NCI-H1436 treated with DMSO at 0.1 percent for 48 hours (cell line): Measurements from ENCODE around the gene SHANK2.
A peak's percentile ranks its signal among the peaks of the same experiment; 100 is the strongest.

Source experiments
- DNase-seq: peaks from one replicate; lab custom pipeline; 2025; lab: John Stamatoyannopoulos, UW

The SHANK2 gene

DNA sequence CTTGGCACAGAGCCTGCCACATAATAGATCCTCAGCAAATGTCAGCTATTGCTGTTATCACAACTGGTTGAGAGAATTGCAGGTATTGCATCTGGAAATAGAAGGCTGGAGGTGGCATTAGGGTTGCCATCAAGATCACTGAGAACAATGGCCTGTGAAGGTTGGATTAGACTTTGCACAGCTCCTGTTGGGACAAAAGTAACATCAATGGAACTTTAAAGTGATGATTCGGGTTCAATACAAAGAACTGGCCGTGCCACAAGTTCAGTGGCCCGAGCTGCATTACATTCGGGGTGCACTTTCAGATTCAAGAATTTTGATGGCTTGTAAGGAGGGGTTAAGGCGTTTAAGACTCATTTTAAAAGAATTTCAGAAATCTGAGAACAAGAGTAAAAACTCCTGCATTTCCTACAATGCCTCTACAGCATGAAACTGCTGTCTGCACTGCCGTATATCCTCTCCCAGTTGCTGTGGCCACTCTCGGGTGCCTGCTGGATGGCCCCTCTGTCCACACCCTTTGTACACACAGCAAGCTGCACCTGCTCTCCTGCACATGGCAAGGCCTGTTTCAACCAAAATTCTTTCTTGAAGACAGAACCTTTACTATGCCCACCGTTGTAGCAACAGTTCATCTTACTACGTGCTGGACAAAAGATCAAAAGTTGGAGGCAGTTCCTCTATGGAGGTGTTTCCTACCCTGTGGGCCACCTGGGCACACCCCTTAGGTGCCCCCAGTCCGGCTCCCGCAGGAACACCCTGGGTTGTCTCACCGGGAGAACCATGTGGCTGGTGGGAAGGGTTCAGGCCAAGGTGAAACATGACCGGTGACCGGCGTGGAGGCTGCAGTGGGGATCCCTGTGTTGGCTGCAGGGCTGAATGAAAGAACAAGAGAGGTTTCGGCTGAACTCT, 17.5 kb upstream of the SHANK2 start:
- no peak for DNase-seq

DNA sequence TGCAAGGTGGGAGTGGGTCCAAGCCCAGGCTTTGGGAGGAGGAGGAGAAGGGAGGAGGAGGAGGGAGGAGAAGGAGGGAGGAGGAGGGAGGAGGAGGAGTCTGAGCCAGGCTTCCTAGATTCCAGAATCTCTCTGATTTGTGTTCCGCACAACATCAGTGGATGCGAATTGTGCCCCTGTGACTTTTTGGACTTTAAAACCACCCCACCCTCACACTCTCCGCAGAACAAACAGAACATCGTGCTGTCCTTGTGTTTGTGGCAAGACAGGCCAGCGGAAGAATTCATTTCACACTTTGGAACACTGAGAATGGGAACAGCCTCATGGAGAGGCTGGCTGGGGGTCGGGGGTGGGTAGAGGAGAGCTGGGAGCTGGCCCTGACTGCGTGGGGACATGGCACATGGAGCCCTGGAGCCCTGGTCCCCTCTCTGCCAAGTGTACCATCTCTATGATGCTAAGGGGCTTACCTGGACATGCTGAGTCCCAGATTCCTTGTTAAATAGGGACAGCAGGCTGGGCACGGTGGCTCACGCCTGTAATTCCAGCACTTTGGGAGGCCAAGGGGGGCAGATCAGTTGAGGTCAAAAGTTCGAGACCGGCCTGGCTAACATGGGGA, 16.4 kb upstream of the SHANK2 start:
- DNase-seq = no peak

DNA sequence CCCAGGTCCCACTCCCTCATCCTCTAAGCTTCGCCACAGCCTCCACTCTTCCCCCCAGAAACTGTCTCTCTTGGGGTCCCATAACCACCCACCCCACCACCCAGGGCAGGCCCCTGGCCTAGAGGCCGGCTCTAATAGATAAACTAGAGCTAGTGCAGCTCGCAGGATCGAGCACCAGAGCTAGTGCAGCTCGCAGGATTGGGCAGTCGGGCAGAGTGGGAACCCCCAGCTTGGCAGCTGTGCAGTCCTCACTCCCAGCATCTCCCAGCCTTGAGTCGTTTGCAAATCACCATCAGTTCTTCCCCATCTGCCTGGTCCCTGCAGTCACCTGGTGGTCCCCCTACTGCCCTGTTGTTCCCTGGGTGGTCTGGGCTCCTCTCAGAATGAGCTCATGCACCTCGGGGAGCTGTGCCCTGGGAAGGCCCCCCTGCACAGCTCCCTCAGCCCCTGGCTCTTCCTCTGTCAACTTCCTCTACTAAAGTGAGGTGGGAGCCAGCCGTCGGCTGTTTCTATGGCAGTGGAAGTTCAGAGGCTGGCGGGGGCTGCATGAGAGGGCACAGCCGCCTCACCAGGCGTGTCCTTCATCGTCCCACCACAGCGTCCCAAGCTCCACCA, 15.5 kb upstream of the SHANK2 start:
- DNase-seq = no peak

DNA sequence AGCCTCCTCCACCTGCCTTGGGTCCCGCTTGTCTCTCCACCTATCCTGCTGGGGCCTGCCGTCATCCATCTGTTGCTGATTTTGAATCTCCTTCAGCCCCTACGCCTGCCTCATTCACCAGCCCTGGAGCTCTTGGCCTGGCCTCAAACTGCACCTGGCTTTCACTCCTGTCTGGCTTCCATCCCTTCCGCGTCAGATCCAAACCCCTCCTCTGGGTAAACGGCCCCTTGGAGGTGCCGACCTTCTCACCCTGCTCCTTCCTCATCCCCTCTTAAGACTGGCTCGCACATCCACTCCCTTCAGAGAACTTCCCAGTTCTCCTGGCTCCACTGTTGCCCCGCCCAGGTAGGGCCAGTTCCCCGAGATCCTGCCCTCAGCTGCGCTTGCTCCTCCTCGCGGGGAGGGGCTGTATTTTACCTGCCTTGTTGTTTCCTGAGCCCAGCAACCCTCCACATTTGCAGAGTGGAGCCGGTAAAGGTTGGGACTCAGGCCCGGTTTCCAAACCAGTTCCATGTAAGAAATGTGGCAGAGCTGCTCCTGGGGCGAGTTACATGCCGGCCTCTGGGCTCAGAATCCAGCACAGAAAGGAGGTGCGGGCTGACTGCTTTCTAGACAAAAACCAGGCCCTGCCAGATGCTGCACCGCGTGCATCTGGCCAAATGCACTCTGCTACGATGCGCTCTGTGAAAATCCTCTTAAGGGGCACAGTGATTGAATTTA, 13.9 kb upstream of the SHANK2 start:
- DNase-seq = no peak

DNA sequence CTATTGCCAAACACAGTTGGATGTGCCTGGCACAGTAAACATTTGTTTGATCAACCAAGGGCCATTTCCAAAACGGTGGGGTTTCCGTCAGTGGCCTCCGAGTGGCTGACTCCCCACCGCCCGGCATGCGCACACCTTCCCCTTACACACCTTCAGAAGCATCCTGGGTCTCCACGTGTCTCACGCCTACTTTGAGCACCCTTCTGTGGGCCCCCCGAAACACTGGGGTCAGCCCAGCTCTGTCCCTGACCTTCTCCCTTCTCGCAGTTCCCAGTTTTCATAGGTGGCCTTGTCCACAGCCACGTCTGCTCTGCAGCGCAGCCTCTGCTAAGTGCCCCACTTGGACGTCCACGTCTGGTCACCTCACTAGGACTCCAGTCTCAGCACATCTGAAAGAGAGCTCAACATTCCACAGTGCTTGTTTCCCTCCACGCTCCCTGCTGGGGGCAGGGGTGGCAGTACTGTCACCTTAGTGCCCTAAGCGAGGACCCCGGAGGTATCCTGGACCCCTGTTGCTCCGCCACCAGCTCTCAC, 13.2 kb upstream of the SHANK2 start:
- no peak for DNase-seq

DNA sequence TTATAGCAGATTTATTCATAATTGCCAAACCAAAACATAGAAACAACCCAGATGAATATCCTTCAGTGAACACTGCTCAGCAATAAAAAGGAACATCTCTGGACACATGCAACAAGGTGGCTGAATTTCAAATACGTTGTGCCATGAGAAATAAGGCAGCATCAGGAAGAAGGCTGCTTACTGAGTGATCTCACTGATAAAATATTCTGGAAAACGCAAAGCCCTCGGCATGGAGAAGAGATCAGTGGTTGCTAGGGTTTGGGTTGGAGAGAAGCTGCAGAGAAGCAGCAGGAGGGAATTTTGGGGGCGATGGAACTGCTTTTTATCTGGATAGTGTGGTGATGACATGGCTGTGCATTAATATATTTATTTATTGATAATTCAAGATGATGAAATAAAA, 11.0 kb upstream of the SHANK2 start:
- no peak for DNase-seq

DNA sequence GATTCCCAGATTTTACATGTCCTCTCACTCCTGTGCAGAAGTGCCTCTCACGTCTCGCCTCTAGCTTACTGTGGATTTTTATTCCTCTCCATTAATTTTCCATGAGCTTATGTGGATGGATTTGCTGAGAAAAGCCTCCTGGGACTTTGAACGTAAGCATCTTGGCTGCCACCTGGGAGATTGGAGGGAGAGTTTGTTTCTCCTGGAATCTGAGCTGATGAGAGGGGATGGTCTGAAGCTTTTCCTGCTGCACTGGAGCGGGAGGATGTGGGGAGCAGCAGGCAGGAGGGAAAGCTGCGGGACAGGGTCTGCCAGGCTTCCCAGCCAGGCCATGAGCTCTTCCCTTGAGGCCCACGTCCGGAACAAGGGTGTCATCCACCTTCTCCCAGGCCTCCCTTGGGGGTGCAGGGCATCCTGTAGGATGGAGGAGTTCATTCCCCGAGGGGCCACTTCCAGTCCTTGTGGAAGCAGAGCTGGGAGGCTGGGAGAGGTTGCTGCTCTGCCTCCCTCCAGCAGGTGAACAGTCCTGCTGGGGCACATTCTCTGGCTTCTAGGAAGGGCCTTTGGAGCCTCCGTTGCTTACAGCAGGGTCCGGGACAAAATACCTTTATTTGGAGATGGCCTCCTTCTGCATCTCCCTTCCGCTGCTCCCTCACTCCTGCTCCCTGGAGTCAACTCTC, 3.6 kb upstream of the SHANK2 start:
- DNase-seq = no peak

DNA sequence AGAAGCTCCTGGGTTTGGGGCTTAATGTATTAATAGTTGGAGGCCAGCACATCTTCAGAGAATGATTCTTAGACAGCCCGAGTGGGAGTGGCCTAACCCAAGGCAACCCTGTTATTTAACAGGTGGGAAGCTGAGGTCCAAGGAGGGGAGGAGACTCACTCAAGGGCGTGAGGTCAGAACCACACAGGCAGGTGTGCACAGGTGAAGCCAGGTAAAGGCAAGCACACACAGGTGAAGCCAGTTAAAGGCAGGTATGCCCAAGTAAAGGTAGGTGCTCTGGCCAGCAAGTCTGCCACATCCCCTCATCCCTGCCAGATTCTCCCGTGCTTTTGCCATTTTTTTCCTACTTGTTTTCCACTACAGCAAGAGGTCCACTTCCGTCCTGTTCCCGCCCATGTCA, 2.9 kb upstream of the SHANK2 start:
- DNase-seq = no peak

DNA sequence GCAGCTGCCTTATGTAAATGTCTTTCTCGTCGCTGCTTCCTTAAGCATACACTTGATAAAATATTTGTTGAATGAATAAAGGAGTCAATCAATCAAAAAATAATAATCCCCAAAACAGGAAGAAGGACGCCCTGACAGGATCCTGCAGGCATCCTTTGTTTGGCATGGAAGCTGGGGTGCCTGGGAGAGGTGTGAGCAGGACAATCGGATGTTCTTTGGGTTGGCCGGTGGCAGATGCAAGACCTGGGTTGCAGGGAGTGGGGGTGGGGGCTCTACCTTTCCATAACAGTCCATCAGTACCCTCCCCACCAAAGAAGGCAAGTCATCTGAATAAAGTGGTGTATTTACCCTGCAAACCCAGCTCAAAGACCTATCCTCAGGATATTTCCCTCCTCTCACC, 1.4 kb upstream of the SHANK2 start:
- DNase-seq = no peak

DNA sequence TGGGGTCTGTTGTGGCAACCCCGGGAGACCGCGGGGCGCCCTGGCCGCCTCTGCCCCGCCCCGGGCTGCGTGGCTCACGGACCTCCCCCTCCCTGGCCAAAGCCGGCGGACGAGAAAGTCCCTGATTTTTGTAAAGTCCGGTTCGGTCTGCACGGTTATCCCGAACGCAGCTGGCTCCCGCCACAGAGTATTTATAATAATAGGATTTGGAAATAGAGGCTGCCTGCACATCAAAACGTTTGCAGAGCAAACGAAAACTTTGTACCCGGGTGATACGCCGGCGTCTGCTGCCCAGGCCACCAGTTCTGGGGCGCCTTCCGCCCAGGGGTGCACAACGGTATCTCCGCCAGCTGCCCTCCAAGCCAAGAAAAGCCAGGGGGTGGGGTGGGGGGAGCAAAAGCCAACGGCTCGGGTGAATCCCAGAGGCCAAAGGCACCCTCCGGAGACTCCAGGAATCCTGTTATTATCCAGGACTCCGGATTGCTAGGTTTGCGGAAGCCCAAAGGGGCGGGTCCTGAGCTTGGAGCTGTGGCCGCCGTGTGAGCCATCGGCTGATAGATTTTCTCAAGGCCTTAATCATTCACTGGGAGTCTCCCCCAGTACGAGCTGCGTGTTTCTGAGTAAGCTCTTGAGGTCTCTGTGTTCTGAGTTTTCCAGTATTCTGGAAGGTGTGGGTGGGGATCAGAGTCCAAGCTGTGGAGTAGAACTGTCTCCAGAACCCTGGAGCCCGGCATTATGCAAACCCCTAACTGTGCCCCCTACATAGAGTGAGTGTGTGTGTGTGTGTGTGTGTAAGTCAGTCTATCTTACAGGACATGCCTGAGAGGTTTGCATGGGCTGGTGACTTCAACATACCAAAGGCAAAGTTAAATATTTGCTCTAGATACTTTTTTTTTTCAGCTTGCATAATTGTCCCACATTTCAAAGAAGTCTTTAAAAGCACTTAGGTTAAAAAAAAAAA, 673 bp upstream of the SHANK2 start:
- no peak for DNase-seq

DNA sequence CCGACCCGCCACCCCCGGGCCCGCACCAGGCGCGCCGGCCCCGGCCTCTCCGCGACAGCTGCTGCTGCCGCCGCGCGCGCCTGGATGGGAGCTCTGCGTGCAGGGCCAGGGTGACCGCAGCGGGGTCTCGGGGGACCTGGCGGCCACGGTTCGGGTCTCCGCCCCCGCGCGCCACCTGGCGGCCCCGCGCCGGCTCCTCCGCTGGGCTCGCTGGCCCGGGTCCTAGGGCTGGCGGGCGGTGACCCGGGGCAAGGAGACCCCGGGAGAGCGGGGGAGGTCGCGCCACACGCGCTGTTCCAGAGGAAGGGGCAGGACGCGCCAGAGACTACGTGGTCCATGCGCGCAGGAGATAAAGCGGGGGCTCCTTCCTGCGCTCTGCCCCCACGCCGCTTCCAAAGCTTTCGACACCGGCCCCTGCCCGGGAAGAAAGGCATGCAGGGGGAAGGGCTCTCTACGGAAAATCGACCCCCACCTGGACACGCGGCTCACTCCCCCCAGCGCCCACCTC, 562 bp downstream of the SHANK2 start:
- DNase-seq = no peak

DNA sequence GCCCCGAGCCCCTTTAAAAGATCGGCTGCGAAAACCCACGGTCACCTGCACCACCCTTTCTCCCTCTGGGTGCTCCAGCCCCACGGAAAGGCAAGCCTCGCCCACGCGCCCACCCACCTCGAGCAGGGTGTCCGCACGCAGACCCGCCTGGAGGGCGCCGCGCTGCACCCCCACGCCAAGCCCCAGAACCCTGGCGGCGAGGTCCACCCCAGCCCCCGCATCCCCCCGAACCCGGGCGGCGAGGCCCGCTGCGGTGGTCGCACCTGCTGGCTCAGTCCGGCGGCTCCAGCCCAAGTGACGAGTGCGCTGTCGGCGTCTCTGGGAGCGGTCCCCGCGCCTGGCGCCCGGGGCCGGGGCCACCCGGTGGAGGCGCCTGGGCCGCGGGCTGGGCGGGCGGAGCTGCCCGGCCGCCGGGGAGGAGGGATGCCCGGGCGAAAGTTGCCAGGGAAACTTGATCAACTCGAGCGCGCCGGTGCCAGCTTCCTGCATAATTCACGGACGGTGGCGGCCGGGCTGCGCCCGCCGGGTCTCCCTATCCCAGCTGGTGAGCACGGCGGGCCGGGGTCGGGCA, 1.1 kb downstream of the SHANK2 start:
- no peak for DNase-seq

DNA sequence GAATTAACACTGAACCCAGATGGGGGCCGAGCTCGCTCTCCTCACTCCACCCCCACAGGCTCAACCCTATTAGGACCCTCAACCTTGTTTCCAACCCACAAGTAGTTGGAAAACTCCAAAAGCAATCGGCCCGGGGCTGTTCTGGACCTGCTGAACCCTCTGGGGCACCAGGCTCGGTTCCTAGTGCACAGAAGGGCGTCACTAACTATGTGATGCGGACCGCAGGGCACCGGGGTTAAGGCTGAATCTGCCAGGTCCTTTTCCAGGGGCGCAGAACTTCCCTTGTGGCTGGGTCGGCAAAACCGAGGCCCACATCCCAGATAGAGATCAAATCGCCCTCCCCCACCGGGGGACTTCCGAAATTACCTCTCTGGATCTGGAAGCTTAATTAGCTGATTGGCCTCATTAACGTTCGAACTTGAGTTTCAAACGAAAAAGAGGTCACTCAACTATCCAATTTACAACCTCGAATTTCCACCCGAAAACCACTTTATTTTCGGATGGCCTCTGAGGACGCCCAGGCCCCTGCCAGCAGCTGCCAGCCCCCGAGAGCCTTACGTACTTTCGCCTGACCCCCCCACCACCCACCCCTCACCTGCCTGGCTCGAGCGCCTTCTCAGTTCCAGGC, 1.7 kb downstream of the SHANK2 start:
- no peak for DNase-seq

DNA sequence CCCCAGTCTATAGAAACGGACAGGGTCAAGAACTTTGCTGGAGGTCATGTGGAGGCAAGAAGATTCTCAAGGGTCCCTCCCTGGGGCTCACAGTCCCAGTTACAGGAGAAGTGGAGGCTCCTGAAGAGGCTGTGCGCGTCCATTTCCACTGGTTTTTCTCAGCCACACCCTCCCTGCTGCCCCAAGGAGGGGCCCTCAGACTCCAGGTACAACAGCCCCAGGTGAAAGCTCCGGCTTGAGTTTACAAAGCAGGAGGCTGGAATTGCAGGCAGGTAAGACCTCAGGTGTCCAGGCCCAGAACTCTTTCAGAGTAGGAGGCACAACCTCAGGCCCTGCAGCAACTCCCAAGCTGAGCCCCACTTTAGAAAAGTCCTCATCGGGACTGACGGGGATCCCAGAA, 3.1 kb downstream of the SHANK2 start:
- DNase-seq = no peak

DNA sequence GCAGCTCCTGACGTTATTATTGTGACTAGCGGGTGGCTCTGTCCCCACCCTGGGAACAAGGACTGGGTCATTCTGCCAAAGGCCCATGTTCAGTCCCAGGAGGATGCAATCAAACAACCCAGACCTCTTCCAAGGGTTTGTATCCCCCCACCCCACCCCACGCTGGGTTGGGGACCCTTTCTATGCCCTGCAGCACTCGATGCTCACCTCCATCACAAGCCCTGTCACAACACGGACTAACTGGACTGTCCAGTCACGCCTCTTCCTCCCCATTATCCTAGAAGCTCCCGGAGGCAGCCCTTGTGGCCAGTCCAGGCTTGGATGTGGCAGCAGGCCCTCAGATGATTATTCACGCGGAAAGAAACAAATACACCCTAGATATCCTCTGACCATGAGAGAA, 3.7 kb downstream of the SHANK2 start:
- no peak for DNase-seq

DNA sequence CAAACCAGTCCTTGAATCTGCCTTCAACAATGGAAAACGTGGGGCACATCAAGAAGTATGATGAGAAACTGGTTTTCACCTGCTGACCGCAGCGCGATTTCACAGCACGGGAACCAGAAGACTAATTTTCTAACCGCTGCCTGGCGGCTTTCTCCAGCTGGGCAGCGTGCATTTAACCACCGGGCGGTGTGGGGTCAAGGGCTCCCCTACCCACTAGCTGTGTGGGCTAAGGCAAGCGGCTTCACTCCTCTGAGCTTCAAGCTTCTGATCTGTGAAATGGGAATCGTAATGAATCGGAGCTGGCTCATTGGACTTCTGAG, 4.2 kb downstream of the SHANK2 start:
- no peak for DNase-seq

DNA sequence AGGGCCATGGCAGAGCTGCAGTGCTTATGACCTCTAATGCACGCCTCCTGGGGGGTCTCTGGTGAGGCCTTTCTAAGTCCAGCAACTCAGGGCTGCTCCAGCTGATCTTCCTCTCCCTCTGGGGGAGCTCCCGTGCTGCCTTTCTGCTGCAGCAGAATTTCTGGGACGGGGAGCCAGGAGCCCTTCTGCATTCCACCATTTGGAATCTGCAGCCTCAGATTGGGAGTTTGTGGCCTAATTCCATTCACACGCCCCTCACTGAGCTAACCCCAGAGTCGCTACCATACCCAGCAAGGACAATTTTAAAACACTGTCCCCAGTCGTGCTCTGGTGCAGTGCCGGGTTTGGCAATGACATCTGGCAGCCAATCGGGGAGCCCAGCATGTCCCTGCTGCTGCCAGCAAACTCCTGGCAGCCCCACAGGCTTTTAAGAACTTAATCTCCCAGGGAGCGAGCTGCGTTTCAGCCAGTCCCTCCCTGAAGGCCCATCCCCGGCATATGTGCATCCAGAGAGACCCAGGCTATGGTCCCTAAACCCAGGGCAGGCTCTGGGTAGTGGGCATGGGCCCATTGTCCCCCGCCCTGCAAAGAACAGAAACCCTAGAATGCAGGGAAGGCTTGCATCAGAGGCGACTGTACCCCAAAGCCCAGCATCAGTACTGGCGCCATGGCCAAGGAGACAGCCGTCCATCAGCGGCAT, 4.7 kb downstream of the SHANK2 start:
- DNase-seq = no peak

DNA sequence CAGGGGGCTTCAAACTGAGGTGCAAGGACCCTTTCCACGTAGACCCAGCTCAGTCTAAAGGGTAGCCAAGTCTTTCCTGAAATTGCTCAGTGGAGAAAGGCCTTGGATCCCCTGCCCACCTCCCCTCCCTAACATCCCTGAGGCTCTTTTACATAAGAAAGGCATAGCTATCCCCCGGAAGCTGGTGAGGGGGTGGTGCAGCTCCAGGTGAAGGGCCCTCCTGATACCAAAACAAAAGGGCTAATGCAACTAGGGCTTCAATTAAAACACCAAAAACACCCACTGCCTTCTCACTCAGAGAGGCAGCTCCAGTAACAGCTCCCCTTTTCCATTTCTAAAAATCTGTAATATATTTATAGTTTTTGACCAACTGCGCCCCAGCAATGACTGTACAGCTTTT, 5.8 kb downstream of the SHANK2 start:
- DNase-seq = peak; percentile 28
